H1 (cell line): ENCODE measurements around the gene DMXL2. TPM values are rescaled to one million over a fixed set of nuclear protein-coding genes. Genes with fewer than 3 reads are reported as not detected.

Experiments
- CTCF ChIA-PET: fragments of 300-600 bp; sonication (Branson Sonifier 250); formaldehyde crosslinking; loops from one replicate; lab custom pipeline; 2021; ENCODE audit not compliant: partially characterized antibody; lab: Charles Lee
- POLR2A ChIA-PET: fragments of 300-600 bp; sonication (Branson Sonifier 250); formaldehyde crosslinking; loops from one replicate; lab custom pipeline; 2021; ENCODE audit warnings: inconsistent platforms; ENCODE audit not compliant: partially characterized antibody; lab: Charles Lee
- DNase-seq, 2 experiments: peaks; one replicate each; pipeline versions ENCODE4 v3.0.0 to v3.0.0-alpha.2; 2010 to 2022; ENCODE audit warnings: low spot score in 2 of 2, low read depth in 1 of 2, mixed read lengths in 1 of 2
- FAIRE-seq: peaks from 2 replicates; lab custom pipeline; 2011; peaks lifted over from hg19 to GRCh38; lab: Jason Lieb, UNC
- H2AFZ ChIP-seq: 2 replicates; pipeline ENCODE4 v1.8.1; 2012; ENCODE audit warnings: low read length, inconsistent platforms
- H2AK5ac ChIP-seq: 2 replicates; pipeline ENCODE4 v1.6.1; 2013; ENCODE audit warnings: low read depth, low read length
- H2BK120ac ChIP-seq: replicated peaks from 2 replicates; pipeline ENCODE3; 2013; ENCODE audit warnings: low read depth, low read length, inconsistent platforms
- H2BK12ac ChIP-seq: 2 replicates; pipeline ENCODE4 v1.6.1; 2013; ENCODE audit warnings: low read depth, low read length
- H2BK15ac ChIP-seq: 2 replicates; pipeline ENCODE4 v1.6.1; 2013; ENCODE audit warnings: low read length
- H2BK20ac ChIP-seq: 2 replicates; pipeline ENCODE4 v1.6.1; 2013; ENCODE audit warnings: low read length
- H2BK5ac ChIP-seq: 2 replicates; pipeline ENCODE4 v1.6.1; 2013; ENCODE audit warnings: low read depth, low read length
- H3K14ac ChIP-seq: 2 replicates; pipeline ENCODE4 v1.6.1; 2013; ENCODE audit warnings: inconsistent platforms; ENCODE audit not compliant: insufficient read length
- H3K18ac ChIP-seq: 2 replicates; pipeline ENCODE4 v1.6.1; 2013; ENCODE audit warnings: low read length; ENCODE audit errors: extremely low read depth
- H3K23ac ChIP-seq: 2 replicates; pipeline ENCODE4 v1.6.1; 2013; ENCODE audit warnings: inconsistent platforms; ENCODE audit not compliant: insufficient read length
- H3K23me2 ChIP-seq: 2 replicates; pipeline ENCODE4 v1.6.1; 2013; ENCODE audit warnings: low read depth, low read length
- H3K27ac ChIP-seq: 2 replicates; pipeline ENCODE4 v1.6.1; 2011; ENCODE audit warnings: low read depth, low read length, inconsistent platforms
- H3K27me3 ChIP-seq, 4 experiments: replicated peaks in 1 of 4; 1 replicate in 1 of 4; 2 replicates in 3 of 4; pipeline versions ENCODE4 v1.6.1 to v1.8.1; 2011 to 2013; ENCODE audit warnings: low read length in 3 of 4, mild to moderate bottlenecking in 3 of 4, inconsistent platforms in 2 of 4, mixed read lengths in 2 of 4, moderate library complexity in 1 of 4; ENCODE audit not compliant: control insufficient read depth in 3 of 4, insufficient read depth in 3 of 4; ENCODE audit errors: extremely low read depth in 1 of 4
- H3K36me3 ChIP-seq, 4 experiments: 2 replicates each; pipeline versions ENCODE4 v1.6.1 to v1.8.1; 2011 to 2013; ENCODE audit warnings: mild to moderate bottlenecking in 4 of 4, low read length in 3 of 4, moderate library complexity in 2 of 4, control low read depth in 1 of 4, inconsistent platforms in 1 of 4; ENCODE audit not compliant: insufficient read depth in 4 of 4, control insufficient read depth in 2 of 4
- H3K4ac ChIP-seq: replicated peaks from 2 replicates; pipeline ENCODE3; 2013; ENCODE audit warnings: low read length, low read depth, mixed read lengths, inconsistent platforms; ENCODE audit not compliant: insufficient read length
- H3K4me1 ChIP-seq, 4 experiments: replicated peaks in 1 of 4; 1 replicate in 1 of 4; 2 replicates in 3 of 4; pipeline versions ENCODE4 v1.6.1 to v1.8.1; 2011 to 2013; ENCODE audit warnings: low read length in 3 of 4, inconsistent platforms in 2 of 4, mixed read lengths in 1 of 4; ENCODE audit not compliant: insufficient read depth in 4 of 4, control insufficient read depth in 3 of 4
- H3K4me2 ChIP-seq, 2 experiments: 2 replicates each; pipeline versions ENCODE4 v1.6.1 to v1.8.1; 2011 to 2013; ENCODE audit warnings: low read depth in 2 of 2, low read length in 2 of 2, control low read depth in 1 of 2, inconsistent platforms in 1 of 2, mild to moderate bottlenecking in 1 of 2; ENCODE audit not compliant: insufficient read depth in 1 of 2
- H3K4me3 ChIP-seq, 4 experiments: fragments of 200-600, 300-600 bp in 1 of 4; sonication (generic), shearing (Covaris generic), sonication (Bioruptor Twin) in 1 of 4; 2 replicates each; pipeline versions ENCODE4 v1.5.1 to v1.8.1; 2011 to 2016; ENCODE audit warnings: low read length in 4 of 4, low read depth in 3 of 4, control low read depth in 2 of 4, inconsistent platforms in 2 of 4, mild to moderate bottlenecking in 2 of 4, mixed read lengths in 1 of 4, moderate library complexity in 1 of 4; ENCODE audit not compliant: insufficient read depth in 2 of 4; ENCODE audit errors: extremely low read depth in 1 of 4
- H3K56ac ChIP-seq: replicated peaks from 2 replicates; pipeline ENCODE3; 2013; ENCODE audit warnings: low read depth, mild to moderate bottlenecking, mixed read lengths, low read length, inconsistent platforms; ENCODE audit not compliant: insufficient read length
- H3K79me1 ChIP-seq: 2 replicates; pipeline ENCODE4 v1.6.1; 2013; ENCODE audit warnings: low read depth, low read length, control low read depth
- H3K79me2 ChIP-seq, 2 experiments: 2 replicates each; pipeline versions ENCODE4 v1.6.1 to v1.8.1; 2012 to 2013; ENCODE audit warnings: low read length in 2 of 2, mild to moderate bottlenecking in 2 of 2, inconsistent platforms in 1 of 2; ENCODE audit not compliant: insufficient read depth in 2 of 2, control insufficient read depth in 1 of 2
- H3K9ac ChIP-seq, 4 experiments: replicated peaks in 1 of 4; 1 replicate in 1 of 4; 2 replicates in 3 of 4; pipeline versions ENCODE4 v1.6.1 to v1.8.1; 2011 to 2013; ENCODE audit warnings: low read depth in 3 of 4, low read length in 3 of 4, control low read depth in 2 of 4, mild to moderate bottlenecking in 2 of 4, moderate library complexity in 2 of 4, inconsistent platforms in 1 of 4; ENCODE audit errors: extremely low read depth in 1 of 4
- H3K9me3 ChIP-seq, 2 experiments: 2 replicates each; pipeline versions ENCODE4 v1.6.1 to v1.8.1; 2012 to 2013; ENCODE audit warnings: mild to moderate bottlenecking in 2 of 2, moderate library complexity in 2 of 2, control low read depth in 1 of 2, inconsistent platforms in 1 of 2, low read depth in 1 of 2, low read length in 1 of 2, mixed read lengths in 1 of 2; ENCODE audit not compliant: insufficient read depth in 2 of 2
- H4K20me1 ChIP-seq, 2 experiments: replicated peaks in 1 of 2; 2 replicates each; pipeline versions ENCODE3 to v1.8.1; 2011 to 2013; ENCODE audit warnings: inconsistent platforms in 2 of 2, low read length in 2 of 2, mild to moderate bottlenecking in 1 of 2; ENCODE audit not compliant: insufficient read depth in 2 of 2, control insufficient read depth in 1 of 2
- H4K5ac ChIP-seq: 2 replicates; pipeline ENCODE4 v1.6.1; 2013; ENCODE audit warnings: low read length, low read depth, mixed read lengths, inconsistent platforms; ENCODE audit not compliant: insufficient read length
- H4K8ac ChIP-seq: 2 replicates; pipeline ENCODE4 v1.8.0; 2013; ENCODE audit warnings: mild to moderate bottlenecking, moderate library complexity, low read length, inconsistent platforms; ENCODE audit not compliant: insufficient read depth; ENCODE audit errors: extremely low read depth
- H4K91ac ChIP-seq: replicated peaks from 2 replicates; pipeline ENCODE3; 2013; ENCODE audit warnings: low read length, mixed read lengths, inconsistent platforms; ENCODE audit not compliant: insufficient read length
- BACH1 ChIP-seq: IDR thresholded peaks from 2 replicates; pipeline ENCODE4 v1.6.1; 2012; ENCODE audit warnings: low read length, improper control_type of control experiment
- CBX5 ChIP-seq: fragments of 300-800, 300-1000 bp; sonication (generic); IDR thresholded peaks from 2 replicates; pipeline ENCODE4 v1.7.1; 2016; ENCODE audit warnings: antibody characterized with exemption, low read length, low read depth
- EZH2 ChIP-seq: fragments of 200-600 bp; sonication (generic); IDR thresholded peaks from 2 replicates; pipeline ENCODE4 v1.7.1; 2012; ENCODE audit warnings: low read depth, mild to moderate bottlenecking, moderate library complexity, low read length, inconsistent platforms; ENCODE audit not compliant: severe bottlenecking
- HDAC2 ChIP-seq, 2 experiments: fragments of 300-600 bp in 1 of 2; sonication (generic) in 1 of 2; IDR thresholded peaks; 2 replicates each; pipeline ENCODE4 v1.6.1; 2011 to 2012; ENCODE audit warnings: low read depth in 2 of 2, low read length in 2 of 2, mild to moderate bottlenecking in 2 of 2, moderate library complexity in 2 of 2, borderline replicate concordance in 1 of 2, inconsistent platforms in 1 of 2
- JUND ChIP-seq: IDR thresholded peaks from 2 replicates; pipeline ENCODE4 v1.6.1; 2011; ENCODE audit warnings: mild to moderate bottlenecking, improper control_type of control experiment, low read length
- MAFK ChIP-seq: IDR thresholded peaks from 2 replicates; pipeline ENCODE4 v1.6.1; 2012; ENCODE audit warnings: low read depth, mild to moderate bottlenecking, improper control_type of control experiment, low read length
- SAP30 ChIP-seq: fragments of 300-600 bp; sonication (generic); IDR thresholded peaks from 2 replicates; pipeline ENCODE4 v1.7.1; 2012; ENCODE audit warnings: low read length, moderate library complexity, mild to moderate bottlenecking, inconsistent platforms; ENCODE audit not compliant: insufficient read depth, insufficient replicate concordance
- YY1 ChIP-seq: IDR thresholded peaks from 2 replicates; pipeline ENCODE4 v1.6.1; 2011; ENCODE audit warnings: low read depth, mild to moderate bottlenecking, low read length
- WGBS, 2 experiments: shearing (Covaris generic) in 1 of 2; methylation state at CpG; one replicate each; pipeline versions ENCODE4 v1.1.6 to v1.1.7; 2013 to 2015; ENCODE audit warnings: low lambda C conversion rate in 2 of 2, mixed read lengths in 2 of 2, inconsistent platforms in 1 of 2, low coverage in 1 of 2, missing lambda C conversion rate in 1 of 2; ENCODE audit not compliant: insufficient replicate concordance in 2 of 2, insufficient coverage in 1 of 2, insufficient read length in 1 of 2; ENCODE audit errors: extremely low coverage in 1 of 2, missing lambda C conversion rate in 1 of 2; 5-methylcytosine and 5-hydroxymethylcytosine counted together
- long read RNA-seq, 2 experiments: library from RNA in 1 of 2; library from capped mRNA in 1 of 2; stranded (forward); transcript quantifications; one replicate each; pipeline ENCODE4 v2.0.0, GENCODE V29; 2021; ENCODE audit warnings: inconsistent platforms in 1 of 2
- polyA minus RNA-seq, 3 experiments: library from RNA; depleted of rRNA, polyadenylated mRNA; stranded (reverse); fragments of >200 nt; gene quantifications; 1 replicate in 2 of 3; 2 replicates in 1 of 3; pipeline ENCODE4 v1.2.3, GENCODE V29; 2011
- polyA plus RNA-seq, 7 experiments: library from polyadenylated mRNA; depleted of rRNA in 3 of 7; stranded (reverse) in 5 of 7; unstranded in 2 of 7; fragments of >200 nt in 5 of 7; fragments of 200-250 nt in 2 of 7; gene quantifications; 1 replicate in 5 of 7; 2 replicates in 1 of 7; 4 replicates in 1 of 7; pipeline versions ENCODE4 v1.2.1 to v1.2.3, GENCODE V29; 2011 to 2013; ENCODE audit warnings: missing spikeins in 2 of 7, mixed read lengths in 2 of 7
- total RNA-seq: library from RNA; stranded (reverse); fragmentation: NEBNext Ultra II Directional; extraction: Animal tissue kit (Norgen Biotek cat#: 25700); gene quantifications from 2 replicates; pipeline ENCODE4 v1.2.1, GENCODE V29; 2021

Gene DMXL2
- total RNA-seq (10.6 and 11.4 TPM in 2 replicates), polyA plus RNA-seq (2011; rRNA removed) (5.9 and 9.5 TPM in 2 replicates), polyA minus RNA-seq (2011; rRNA and poly(A)+ RNA removed) (12.4 and 12.5 TPM in 2 replicates)
- 8.8 TPM for polyA plus RNA-seq (2011; cell fraction: cytosol; rRNA removed)
- polyA plus RNA-seq (2011; cell fraction: nucleus; rRNA removed), result 6.1 TPM
- 7.9 to 10.5 TPM (median 8.9 TPM) in 4 replicates for polyA plus RNA-seq (2012, experiment 1 of 2)
- 0.46 TPM for polyA plus RNA-seq (2012, experiment 2 of 2)
- polyA plus RNA-seq (2013, experiment 1 of 2), result 4.3 TPM
- polyA plus RNA-seq (2013, experiment 2 of 2), result 3.5 TPM
- 11.0 TPM for polyA minus RNA-seq (2011; cell fraction: cytosol; rRNA and poly(A)+ RNA removed)
- 17.8 TPM for polyA minus RNA-seq (2011; cell fraction: nucleus; rRNA and poly(A)+ RNA removed)
- long read RNA-seq, experiment 1, partial matches to known transcripts, result 1 of 2 reads
- long read RNA-seq, experiment 1, other reads (novel, unspliced or antisense), result 1 of 2 reads
- long read RNA-seq, experiment 2, partial matches to known transcripts, result 0 of 2 reads
- long read RNA-seq, experiment 2, other reads (novel, unspliced or antisense), result 2 of 2 reads

- no peak within 1 kb of the TSS for H3K4ac ChIP-seq
- H3K18ac ChIP-seq, result peak within 1 kb of the TSS; percentile 67; the same call in 1 of the 2 replicates
- no peaks in the 10 kb centered on the region for H3K36me3 ChIP-seq
- peak within 1 kb of the TSS; percentile 92 to 99 (median 96) for H3K4me3 ChIP-seq
- H3K4me2 ChIP-seq, result peak within 1 kb of the TSS; percentile 86 to 96
- 0 out of 2 replicates have a peak within 1 kb of the TSS, but pooled peaks have one; percentile 73 for H2BK15ac ChIP-seq
- peak within 1 kb of the TSS; percentile 50 for H3K56ac ChIP-seq
- peak within 1 kb of the TSS; percentile 38 to 67 (median 54); a peak in 6 of 7 replicates for H3K9ac ChIP-seq
- WGBS, 2 experiments, result 0% methylated on average over 27 of the region's 83 CpGs; no CpG with 5 or more reads in 1 of the 2 experiments
- DNase-seq (peak; percentile 66 to 94), FAIRE-seq (no peak)
- ChIA-PET POLR2A (interaction anchor here (0.5 to 1.2 kb wide), 4 partner anchors 34 to 1420 kb away, joined by 3 read pairs; no protein-coding TSS in a partner anchor), CTCF (interaction anchor here (0.9 to 1.2 kb wide), 6 partner anchors 10 to 177 kb away, joined by 3 to 5 read pairs (median 3); no protein-coding TSS in a partner anchor)
- peak within 1 kb of the TSS; percentile 86 for H4K8ac ChIP-seq
- no peak within 1 kb of the TSS for H2BK120ac ChIP-seq
- H3K27me3 ChIP-seq, result peaks cover 0 to 10% (median 4%) of the 10 kb centered on the region in 4 experiments; a peak in 5 of 7 replicates
- H3K23ac ChIP-seq, result no peak within 1 kb of the TSS
- H3K79me1 ChIP-seq, result no peaks in the 10 kb centered on the region
- peak within 1 kb of the TSS; percentile 17 for H4K91ac ChIP-seq
- peaks cover 0 to 3% of the 10 kb centered on the region in 2 experiments for H4K20me1 ChIP-seq
- H3K14ac ChIP-seq, result no peak within 1 kb of the TSS
- H3K9me3 ChIP-seq, result no peaks in the 10 kb centered on the region
- no peak within 1 kb of the TSS for H2AK5ac ChIP-seq
- peak within 1 kb of the TSS; percentile 21; the same call in 1 of the 2 replicates for H2BK5ac ChIP-seq
- H2BK12ac ChIP-seq, result no peak within 1 kb of the TSS
- H3K79me2 ChIP-seq, result no peaks in the 10 kb centered on the region; a peak in 1 of 4 replicates
- no peak within 1 kb of the TSS for H2BK20ac ChIP-seq
- H2AFZ ChIP-seq, result peak within 1 kb of the TSS; percentile 98
- peak within 1 kb of the TSS; percentile 35 for H4K5ac ChIP-seq
- no peak within 1 kb of the TSS for H3K27ac ChIP-seq
- H3K4me1 ChIP-seq, result peaks cover 0 to 5% (median 4%) of the 10 kb centered on the region in 4 experiments; a peak in 4 of 7 replicates
- H3K23me2 ChIP-seq, result peaks cover 6% of the 10 kb centered on the region; the same call in 1 of the 2 replicates
- TF ChIP-seq HDAC2 (IDR thresholded peaks at IDR 0.05; ENCODE audit: borderline replicate concordance in 1 of 2, low read depth in 2 of 2, low read length in 2 of 2), result 0 out of 4 replicates have a peak, but pooled peaks of 1 of the 2 experiments have one; percentile 7
- no peak for TF ChIP-seq CBX5
- no peak for TF ChIP-seq YY1
- TF ChIP-seq EZH2, result no peak
- no peak for TF ChIP-seq JUND
- peak; percentile 77 for TF ChIP-seq BACH1
- no peak for TF ChIP-seq MAFK
- no peak for TF ChIP-seq SAP30
Observed at GRCh38 chr15:51622604-51623370, at the start of gene DMXL2. TSS of gene DMXL2 (minus strand) at chr15:51622771. CDS start at chr15:51622545, 226 bp downstream.
